ENCODE data around the gene MID1. TPM values are rescaled to one million over a fixed set of nuclear protein-coding genes. Genes with fewer than 3 reads are reported as not detected.

Gene MID1
- total RNA-seq, 2 experiments from 2014 or later: 0.28 to 0.70 TPM

GRCh38 chrX:10630320-10630719 lies 9.9 kb upstream of the MID1 start:
- H3K27ac Mint-ChIP-seq: no peak overlapping the region
- H3K4me3 Mint-ChIP-seq: no peak overlapping the region
- H3K36me3 Mint-ChIP-seq: no peaks in the 10 kb centered on the region
- H3K9me3 Mint-ChIP-seq: no peaks in the 10 kb centered on the region
- H3K27me3 Mint-ChIP-seq: peaks cover 3% of the 10 kb centered on the region
- H3K4me1 Mint-ChIP-seq: no peaks in the 10 kb centered on the region
- no peak for DNase-seq

- Mint-ChIP-seq H3K4me3 (no peak overlapping the region), H3K27me3 (peaks cover 3% of the 10 kb centered on the region), H3K27ac (no peak overlapping the region), H3K9me3 (no peaks in the 10 kb centered on the region), H3K36me3 (no peaks in the 10 kb centered on the region), H3K4me1 (no peaks in the 10 kb centered on the region)
- DNase-seq: no peak
Measured at GRCh38 chrX:10629905-10630304, 9.5 kb upstream of the MID1 start.

GRCh38 chrX:10628906-10629305 lies 8.5 kb upstream of the MID1 start:
- H3K36me3 Mint-ChIP-seq: no peaks in the 10 kb centered on the region
- peaks cover 3% of the 10 kb centered on the region for H3K27me3 Mint-ChIP-seq
- H3K27ac Mint-ChIP-seq: no peak overlapping the region
- H3K4me1 Mint-ChIP-seq: no peaks in the 10 kb centered on the region
- H3K9me3 Mint-ChIP-seq: no peaks in the 10 kb centered on the region
- no peak for DNase-seq
- no peak overlapping the region for H3K4me3 Mint-ChIP-seq

- Mint-ChIP-seq H3K4me1 (peaks cover 7% of the 10 kb centered on the region), H3K4me3 (no peak overlapping the region), H3K27ac (no peak overlapping the region), H3K27me3 (peaks cover 36% of the 10 kb centered on the region), H3K9me3 (no peaks in the 10 kb centered on the region), H3K36me3 (no peaks in the 10 kb centered on the region)
- no peak for DNase-seq
Measured at GRCh38 chrX:10622197-10622596, 1.8 kb upstream of the MID1 start.

- Mint-ChIP-seq H3K27me3 (peaks cover 54% of the 10 kb centered on the region), H3K9me3 (no peaks in the 10 kb centered on the region), H3K4me1 (peaks cover 7% of the 10 kb centered on the region), H3K36me3 (no peaks in the 10 kb centered on the region), H3K27ac (no peak overlapping the region), H3K4me3 (peak overlapping the region; percentile 70)
- DNase-seq: no peak
Measured at GRCh38 chrX:10619425-10620046, 849 bp downstream of the MID1 start.

GRCh38 chrX:10618961-10619360 lies 1.4 kb downstream of the MID1 start:
- peaks cover 54% of the 10 kb centered on the region for H3K27me3 Mint-ChIP-seq
- no peaks in the 10 kb centered on the region for H3K9me3 Mint-ChIP-seq
- H3K4me3 Mint-ChIP-seq: no peak overlapping the region
- H3K4me1 Mint-ChIP-seq: peaks cover 7% of the 10 kb centered on the region
- DNase-seq: no peak
- no peaks in the 10 kb centered on the region for H3K36me3 Mint-ChIP-seq
- no peak overlapping the region for H3K27ac Mint-ChIP-seq

- peaks cover 54% of the 10 kb centered on the region for H3K27me3 Mint-ChIP-seq
- no peaks in the 10 kb centered on the region for H3K9me3 Mint-ChIP-seq
- H3K4me1 Mint-ChIP-seq: peaks cover 7% of the 10 kb centered on the region
- no peak overlapping the region for H3K27ac Mint-ChIP-seq
- DNase-seq: no peak
- H3K4me3 Mint-ChIP-seq: no peak overlapping the region
- H3K36me3 Mint-ChIP-seq: no peaks in the 10 kb centered on the region
Measured at GRCh38 chrX:10617999-10618351, 2.4 kb downstream of the MID1 start.

- no peak for DNase-seq
- H3K4me1 Mint-ChIP-seq: peaks cover 7% of the 10 kb centered on the region
- H3K4me3 Mint-ChIP-seq: no peak overlapping the region
- H3K9me3 Mint-ChIP-seq: no peaks in the 10 kb centered on the region
- H3K27me3 Mint-ChIP-seq: peaks cover 54% of the 10 kb centered on the region
- no peaks in the 10 kb centered on the region for H3K36me3 Mint-ChIP-seq
- H3K27ac Mint-ChIP-seq: no peak overlapping the region
Measured at GRCh38 chrX:10617186-10617998, 3.0 kb downstream of the MID1 start.

GRCh38 chrX:10615931-10616774 lies 4.2 kb downstream of the MID1 start:
- H3K9me3 Mint-ChIP-seq: no peaks in the 10 kb centered on the region
- DNase-seq: no peak
- no peak overlapping the region for H3K27ac Mint-ChIP-seq
- peaks cover 7% of the 10 kb centered on the region for H3K4me1 Mint-ChIP-seq
- no peaks in the 10 kb centered on the region for H3K36me3 Mint-ChIP-seq
- H3K4me3 Mint-ChIP-seq: no peak overlapping the region
- H3K27me3 Mint-ChIP-seq: peaks cover 53% of the 10 kb centered on the region

- no peaks in the 10 kb centered on the region for H3K9me3 Mint-ChIP-seq
- peaks cover 21% of the 10 kb centered on the region for H3K27me3 Mint-ChIP-seq
- no peak overlapping the region for H3K4me3 Mint-ChIP-seq
- no peaks in the 10 kb centered on the region for H3K36me3 Mint-ChIP-seq
- no peaks in the 10 kb centered on the region for H3K4me1 Mint-ChIP-seq
- no peak overlapping the region for H3K27ac Mint-ChIP-seq
- no peak for DNase-seq
Measured at GRCh38 chrX:10612215-10612614, 8.2 kb downstream of the MID1 start.

- no peaks in the 10 kb centered on the region for H3K36me3 Mint-ChIP-seq
- H3K4me3 Mint-ChIP-seq: no peak overlapping the region
- no peaks in the 10 kb centered on the region for H3K9me3 Mint-ChIP-seq
- no peak overlapping the region for H3K27ac Mint-ChIP-seq
- H3K4me1 Mint-ChIP-seq: no peaks in the 10 kb centered on the region
- peaks cover 16% of the 10 kb centered on the region for H3K27me3 Mint-ChIP-seq
- no peak for DNase-seq
Measured at GRCh38 chrX:10611441-10612090, 8.8 kb downstream of the MID1 start.

- Mint-ChIP-seq H3K27ac (no peak overlapping the region), H3K4me1 (no peaks in the 10 kb centered on the region), H3K36me3 (no peaks in the 10 kb centered on the region), H3K9me3 (no peaks in the 10 kb centered on the region), H3K27me3 (peaks cover 3% of the 10 kb centered on the region), H3K4me3 (no peak overlapping the region)
- DNase-seq: no peak
Measured at GRCh38 chrX:10608099-10608498, 12.3 kb downstream of the MID1 start.

GRCh38 chrX:10607233-10607632 lies 13.2 kb downstream of the MID1 start:
- Mint-ChIP-seq H3K4me1 (no peaks in the 10 kb centered on the region), H3K36me3 (no peaks in the 10 kb centered on the region), H3K9me3 (no peaks in the 10 kb centered on the region), H3K4me3 (no peak overlapping the region), H3K27me3 (peaks cover 3% of the 10 kb centered on the region), H3K27ac (no peak overlapping the region)
- DNase-seq: no peak

GRCh38 chrX:10603612-10604011 lies 16.8 kb downstream of the MID1 start:
- Mint-ChIP-seq H3K27ac (no peak overlapping the region), H3K9me3 (no peaks in the 10 kb centered on the region), H3K4me1 (no peaks in the 10 kb centered on the region), H3K4me3 (no peak overlapping the region), H3K27me3 (peaks cover 3% of the 10 kb centered on the region), H3K36me3 (no peaks in the 10 kb centered on the region)
- no peak for DNase-seq

GRCh38 chrX:10602646-10603045 lies 17.7 kb downstream of the MID1 start:
- H3K4me1 Mint-ChIP-seq: no peaks in the 10 kb centered on the region
- H3K27ac Mint-ChIP-seq: no peak overlapping the region
- no peaks in the 10 kb centered on the region for H3K36me3 Mint-ChIP-seq
- H3K9me3 Mint-ChIP-seq: no peaks in the 10 kb centered on the region
- no peak overlapping the region for H3K4me3 Mint-ChIP-seq
- H3K27me3 Mint-ChIP-seq: no peaks in the 10 kb centered on the region
- DNase-seq: no peak
